H1 (cell line): ENCODE results near the gene HES5. TPM values are rescaled to one million over a fixed set of nuclear protein-coding genes. Genes with fewer than 3 reads are reported as not detected.

ENCODE experiments used
- CTCF ChIA-PET: fragments of 300-600 bp; sonication (Branson Sonifier 250); formaldehyde crosslinking; loops from one replicate; lab custom pipeline; 2021; ENCODE audit not compliant: partially characterized antibody; lab: Charles Lee
- POLR2A ChIA-PET: fragments of 300-600 bp; sonication (Branson Sonifier 250); formaldehyde crosslinking; loops from one replicate; lab custom pipeline; 2021; ENCODE audit warnings: inconsistent platforms; ENCODE audit not compliant: partially characterized antibody; lab: Charles Lee
- DNase-seq, 2 experiments: peaks; one replicate each; pipeline versions ENCODE4 v3.0.0 to v3.0.0-alpha.2; 2010 to 2022; ENCODE audit warnings: low spot score in 2 of 2, low read depth in 1 of 2, mixed read lengths in 1 of 2
- FAIRE-seq: peaks from 2 replicates; lab custom pipeline; 2011; peaks lifted over from hg19 to GRCh38; lab: Jason Lieb, UNC
- H2AFZ ChIP-seq: 2 replicates; pipeline ENCODE4 v1.8.1; 2012; ENCODE audit warnings: low read length, inconsistent platforms
- H2AK5ac ChIP-seq: 2 replicates; pipeline ENCODE4 v1.6.1; 2013; ENCODE audit warnings: low read depth, low read length
- H2BK120ac ChIP-seq: replicated peaks from 2 replicates; pipeline ENCODE3; 2013; ENCODE audit warnings: low read depth, low read length, inconsistent platforms
- H2BK12ac ChIP-seq: 2 replicates; pipeline ENCODE4 v1.6.1; 2013; ENCODE audit warnings: low read depth, low read length
- H2BK15ac ChIP-seq: 2 replicates; pipeline ENCODE4 v1.6.1; 2013; ENCODE audit warnings: low read length
- H2BK20ac ChIP-seq: 2 replicates; pipeline ENCODE4 v1.6.1; 2013; ENCODE audit warnings: low read length
- H2BK5ac ChIP-seq: 2 replicates; pipeline ENCODE4 v1.6.1; 2013; ENCODE audit warnings: low read depth, low read length
- H3K14ac ChIP-seq: 2 replicates; pipeline ENCODE4 v1.6.1; 2013; ENCODE audit warnings: inconsistent platforms; ENCODE audit not compliant: insufficient read length
- H3K18ac ChIP-seq: 2 replicates; pipeline ENCODE4 v1.6.1; 2013; ENCODE audit warnings: low read length; ENCODE audit errors: extremely low read depth
- H3K23ac ChIP-seq: 2 replicates; pipeline ENCODE4 v1.6.1; 2013; ENCODE audit warnings: inconsistent platforms; ENCODE audit not compliant: insufficient read length
- H3K23me2 ChIP-seq: 2 replicates; pipeline ENCODE4 v1.6.1; 2013; ENCODE audit warnings: low read depth, low read length
- H3K27ac ChIP-seq: 2 replicates; pipeline ENCODE4 v1.6.1; 2011; ENCODE audit warnings: low read depth, low read length, inconsistent platforms
- H3K27me3 ChIP-seq, 4 experiments: replicated peaks in 1 of 4; 1 replicate in 1 of 4; 2 replicates in 3 of 4; pipeline versions ENCODE4 v1.6.1 to v1.8.1; 2011 to 2013; ENCODE audit warnings: low read length in 3 of 4, mild to moderate bottlenecking in 3 of 4, inconsistent platforms in 2 of 4, mixed read lengths in 2 of 4, moderate library complexity in 1 of 4; ENCODE audit not compliant: control insufficient read depth in 3 of 4, insufficient read depth in 3 of 4; ENCODE audit errors: extremely low read depth in 1 of 4
- H3K36me3 ChIP-seq, 4 experiments: 2 replicates each; pipeline versions ENCODE4 v1.6.1 to v1.8.1; 2011 to 2013; ENCODE audit warnings: mild to moderate bottlenecking in 4 of 4, low read length in 3 of 4, moderate library complexity in 2 of 4, control low read depth in 1 of 4, inconsistent platforms in 1 of 4; ENCODE audit not compliant: insufficient read depth in 4 of 4, control insufficient read depth in 2 of 4
- H3K4ac ChIP-seq: replicated peaks from 2 replicates; pipeline ENCODE3; 2013; ENCODE audit warnings: low read length, low read depth, mixed read lengths, inconsistent platforms; ENCODE audit not compliant: insufficient read length
- H3K4me1 ChIP-seq, 4 experiments: replicated peaks in 1 of 4; 1 replicate in 1 of 4; 2 replicates in 3 of 4; pipeline versions ENCODE4 v1.6.1 to v1.8.1; 2011 to 2013; ENCODE audit warnings: low read length in 3 of 4, inconsistent platforms in 2 of 4, mixed read lengths in 1 of 4; ENCODE audit not compliant: insufficient read depth in 4 of 4, control insufficient read depth in 3 of 4
- H3K4me2 ChIP-seq, 2 experiments: 2 replicates each; pipeline versions ENCODE4 v1.6.1 to v1.8.1; 2011 to 2013; ENCODE audit warnings: low read depth in 2 of 2, low read length in 2 of 2, control low read depth in 1 of 2, inconsistent platforms in 1 of 2, mild to moderate bottlenecking in 1 of 2; ENCODE audit not compliant: insufficient read depth in 1 of 2
- H3K4me3 ChIP-seq, 4 experiments: fragments of 200-600, 300-600 bp in 1 of 4; sonication (generic), shearing (Covaris generic), sonication (Bioruptor Twin) in 1 of 4; 2 replicates each; pipeline versions ENCODE4 v1.5.1 to v1.8.1; 2011 to 2016; ENCODE audit warnings: low read length in 4 of 4, low read depth in 3 of 4, control low read depth in 2 of 4, inconsistent platforms in 2 of 4, mild to moderate bottlenecking in 2 of 4, mixed read lengths in 1 of 4, moderate library complexity in 1 of 4; ENCODE audit not compliant: insufficient read depth in 2 of 4; ENCODE audit errors: extremely low read depth in 1 of 4
- H3K56ac ChIP-seq: replicated peaks from 2 replicates; pipeline ENCODE3; 2013; ENCODE audit warnings: low read depth, mild to moderate bottlenecking, mixed read lengths, low read length, inconsistent platforms; ENCODE audit not compliant: insufficient read length
- H3K79me1 ChIP-seq: 2 replicates; pipeline ENCODE4 v1.6.1; 2013; ENCODE audit warnings: low read depth, low read length, control low read depth
- H3K79me2 ChIP-seq, 2 experiments: 2 replicates each; pipeline versions ENCODE4 v1.6.1 to v1.8.1; 2012 to 2013; ENCODE audit warnings: low read length in 2 of 2, mild to moderate bottlenecking in 2 of 2, inconsistent platforms in 1 of 2; ENCODE audit not compliant: insufficient read depth in 2 of 2, control insufficient read depth in 1 of 2
- H3K9ac ChIP-seq, 4 experiments: replicated peaks in 1 of 4; 1 replicate in 1 of 4; 2 replicates in 3 of 4; pipeline versions ENCODE4 v1.6.1 to v1.8.1; 2011 to 2013; ENCODE audit warnings: low read depth in 3 of 4, low read length in 3 of 4, control low read depth in 2 of 4, mild to moderate bottlenecking in 2 of 4, moderate library complexity in 2 of 4, inconsistent platforms in 1 of 4; ENCODE audit errors: extremely low read depth in 1 of 4
- H3K9me3 ChIP-seq, 2 experiments: 2 replicates each; pipeline versions ENCODE4 v1.6.1 to v1.8.1; 2012 to 2013; ENCODE audit warnings: mild to moderate bottlenecking in 2 of 2, moderate library complexity in 2 of 2, control low read depth in 1 of 2, inconsistent platforms in 1 of 2, low read depth in 1 of 2, low read length in 1 of 2, mixed read lengths in 1 of 2; ENCODE audit not compliant: insufficient read depth in 2 of 2
- H4K20me1 ChIP-seq, 2 experiments: replicated peaks in 1 of 2; 2 replicates each; pipeline versions ENCODE3 to v1.8.1; 2011 to 2013; ENCODE audit warnings: inconsistent platforms in 2 of 2, low read length in 2 of 2, mild to moderate bottlenecking in 1 of 2; ENCODE audit not compliant: insufficient read depth in 2 of 2, control insufficient read depth in 1 of 2
- H4K5ac ChIP-seq: 2 replicates; pipeline ENCODE4 v1.6.1; 2013; ENCODE audit warnings: low read length, low read depth, mixed read lengths, inconsistent platforms; ENCODE audit not compliant: insufficient read length
- H4K8ac ChIP-seq: 2 replicates; pipeline ENCODE4 v1.8.0; 2013; ENCODE audit warnings: mild to moderate bottlenecking, moderate library complexity, low read length, inconsistent platforms; ENCODE audit not compliant: insufficient read depth; ENCODE audit errors: extremely low read depth
- H4K91ac ChIP-seq: replicated peaks from 2 replicates; pipeline ENCODE3; 2013; ENCODE audit warnings: low read length, mixed read lengths, inconsistent platforms; ENCODE audit not compliant: insufficient read length
- BACH1 ChIP-seq: IDR thresholded peaks from 2 replicates; pipeline ENCODE4 v1.6.1; 2012; ENCODE audit warnings: low read length, improper control_type of control experiment
- CHD1 ChIP-seq: IDR thresholded peaks from 2 replicates; pipeline ENCODE4 v1.6.1; 2012; ENCODE audit warnings: low read depth, low read length, improper control_type of control experiment
- CREB1 ChIP-seq: IDR thresholded peaks from 2 replicates; pipeline ENCODE4 v1.6.1; 2012; ENCODE audit warnings: inconsistent platforms
- EZH2 ChIP-seq: fragments of 200-600 bp; sonication (generic); IDR thresholded peaks from 2 replicates; pipeline ENCODE4 v1.7.1; 2012; ENCODE audit warnings: low read depth, mild to moderate bottlenecking, moderate library complexity, low read length, inconsistent platforms; ENCODE audit not compliant: severe bottlenecking
- FOSL1 ChIP-seq: IDR thresholded peaks from 2 replicates; pipeline ENCODE4 v1.6.1; 2011; ENCODE audit warnings: mild to moderate bottlenecking, low read depth, low read length, moderate library complexity; ENCODE audit not compliant: insufficient read depth
- KDM5A ChIP-seq: fragments of 200-600 bp; IDR thresholded peaks from 2 replicates; pipeline ENCODE4 v1.7.1; 2012; ENCODE audit warnings: mild to moderate bottlenecking, low read length, inconsistent platforms, mixed read lengths
- MAX ChIP-seq: IDR thresholded peaks from 2 replicates; pipeline ENCODE4 v1.6.1; 2012; ENCODE audit warnings: inconsistent platforms
- POLR2AphosphoS5 ChIP-seq: IDR thresholded peaks from 2 replicates; pipeline ENCODE4 v1.6.1; 2011; ENCODE audit warnings: low read depth, low read length
- RBBP5 ChIP-seq: IDR thresholded peaks from 2 replicates; pipeline ENCODE4 v1.7.1; 2012; ENCODE audit warnings: low read depth, mild to moderate bottlenecking, inconsistent platforms, low read length, moderate library complexity, borderline replicate concordance
- RFX5 ChIP-seq: IDR thresholded peaks from 2 replicates; pipeline ENCODE4 v1.6.1; 2011; ENCODE audit warnings: low read depth, low read length, improper control_type of control experiment, borderline replicate concordance
- SAP30 ChIP-seq: fragments of 300-600 bp; sonication (generic); IDR thresholded peaks from 2 replicates; pipeline ENCODE4 v1.7.1; 2012; ENCODE audit warnings: low read length, moderate library complexity, mild to moderate bottlenecking, inconsistent platforms; ENCODE audit not compliant: insufficient read depth, insufficient replicate concordance
- SP1 ChIP-seq: IDR thresholded peaks from 2 replicates; pipeline ENCODE4 v1.6.1; 2011; ENCODE audit warnings: low read depth, low read length
- USF2 ChIP-seq: IDR thresholded peaks from 2 replicates; pipeline ENCODE4 v1.6.1; 2011; ENCODE audit warnings: low read length, improper control_type of control experiment
- ZNF274 ChIP-seq: IDR thresholded peaks from 2 replicates; pipeline ENCODE4 v1.7.0; 2012; ENCODE audit warnings: low read length, borderline replicate concordance; ENCODE audit errors: extremely low read depth
- WGBS, 2 experiments: shearing (Covaris generic) in 1 of 2; methylation state at CpG; one replicate each; pipeline versions ENCODE4 v1.1.6 to v1.1.7; 2013 to 2015; ENCODE audit warnings: low lambda C conversion rate in 2 of 2, mixed read lengths in 2 of 2, inconsistent platforms in 1 of 2, low coverage in 1 of 2, missing lambda C conversion rate in 1 of 2; ENCODE audit not compliant: insufficient replicate concordance in 2 of 2, insufficient coverage in 1 of 2, insufficient read length in 1 of 2; ENCODE audit errors: extremely low coverage in 1 of 2, missing lambda C conversion rate in 1 of 2; 5-methylcytosine and 5-hydroxymethylcytosine counted together
- polyA plus RNA-seq, 7 experiments: library from polyadenylated mRNA; depleted of rRNA in 3 of 7; stranded (reverse) in 5 of 7; unstranded in 2 of 7; fragments of >200 nt in 5 of 7; fragments of 200-250 nt in 2 of 7; gene quantifications; 1 replicate in 5 of 7; 2 replicates in 1 of 7; 4 replicates in 1 of 7; pipeline versions ENCODE4 v1.2.1 to v1.2.3, GENCODE V29; 2011 to 2013; ENCODE audit warnings: missing spikeins in 2 of 7, mixed read lengths in 2 of 7
- total RNA-seq: library from RNA; stranded (reverse); fragmentation: NEBNext Ultra II Directional; extraction: Animal tissue kit (Norgen Biotek cat#: 25700); gene quantifications from 2 replicates; pipeline ENCODE4 v1.2.1, GENCODE V29; 2021

Gene HES5
- total and polyA plus RNA-seq, 2 of the 8 experiments (the other 6 are each of a cell fraction or from before 2014, with no cell fraction given) = 0.22 TPM; not detected in 1

GRCh38 chr1:2486041-2486440, 44.0 kb downstream of the HES5 start:
- no peaks in the 10 kb centered on the region for H3K36me3 ChIP-seq
- no peak overlapping the region for H3K4me2 ChIP-seq
- H4K8ac ChIP-seq = no peak overlapping the region; the same call in 1 of the 2 replicates
- FAIRE-seq (no peak), DNase-seq (no peak)
- H2BK20ac ChIP-seq = no peak overlapping the region
- no peak overlapping the region for H2AK5ac ChIP-seq
- no peaks in the 10 kb centered on the region for H3K79me1 ChIP-seq
- H3K4me1 ChIP-seq = no peaks in the 10 kb centered on the region
- no peak overlapping the region for H2BK5ac ChIP-seq
- H3K18ac ChIP-seq = no peak overlapping the region
- H3K23ac ChIP-seq = no peak overlapping the region
- H3K9ac ChIP-seq = no peak overlapping the region
- no peak overlapping the region for H2BK15ac ChIP-seq
- H2AFZ ChIP-seq = no peak overlapping the region
- H3K27me3 ChIP-seq = peaks cover 0 to 8% (median 0%) of the 10 kb centered on the region in 4 experiments; a peak in 1 of 7 replicates
- ChIA-PET CTCF (interaction anchor here (2.6 kb wide), 1 partner anchor 26 kb away, joined by 6 read pairs; no protein-coding TSS in a partner anchor), POLR2A (no interaction called here)
- H2BK120ac ChIP-seq = no peak overlapping the region
- no peak overlapping the region for H3K27ac ChIP-seq
- no peak overlapping the region for H3K56ac ChIP-seq
- no peak overlapping the region for H2BK12ac ChIP-seq
- H3K14ac ChIP-seq = no peak overlapping the region
- WGBS, 2 experiments = 95% methylated on average over 4 of the region's 4 CpGs; no CpG with 5 or more reads in 1 of the 2 experiments
- H4K20me1 ChIP-seq = peaks cover 0 to 5% of the 10 kb centered on the region in 2 experiments
- H3K9me3 ChIP-seq = peaks cover 0 to 22% of the 10 kb centered on the region in 2 experiments; a peak in 2 of 4 replicates
- no peaks in the 10 kb centered on the region; the same call in 1 of the 2 replicates for H3K23me2 ChIP-seq
- no peak overlapping the region for H4K5ac ChIP-seq
- no peak overlapping the region for H3K4me3 ChIP-seq
- H3K4ac ChIP-seq = no peak overlapping the region
- no peak overlapping the region for H4K91ac ChIP-seq
- no peaks in the 10 kb centered on the region for H3K79me2 ChIP-seq
- TF ChIP-seq RBBP5 (no peak), FOSL1 (no peak), SAP30 (no peak), SP1 (no peak), KDM5A (no peak), EZH2 (no peak), USF2 (no peak), CREB1 (no peak), CHD1 (no peak), ZNF274 (no peak), BACH1 (no peak), POLR2AphosphoS5 (no peak), RFX5 (no peak), MAX (no peak)
